Fibroblast of pulmonary artery (primary cell): ENCODE results near the gene NAT9.

ENCODE experiments used
- DNase-seq: peaks from one replicate; pipeline ENCODE4 v3.0.0-alpha.2; 2010; ENCODE audit warnings: low read depth
- H3K4me3 ChIP-seq: replicated peaks from 2 replicates; pipeline ENCODE4 v1.5.1; 2011; ENCODE audit warnings: low read depth, mild to moderate bottlenecking, control low read depth, low read length, moderate library complexity
- CTCF ChIP-seq: IDR thresholded peaks from 2 replicates; pipeline ENCODE4 v1.5.1; 2011; ENCODE audit warnings: mild to moderate bottlenecking, control low read depth, low read length, inconsistent platforms; ENCODE audit errors: missing control alignments

NAT9 gene

GRCh38 chr17:74804683-74805082 is 28.5 kb upstream of the NAT9 start:
- no peak for TF ChIP-seq CTCF
- no peak overlapping the region for H3K4me3 ChIP-seq
- DNase-seq = no peak

GRCh38 chr17:74803971-74804370 is 27.8 kb upstream of the NAT9 start:
- no peak for TF ChIP-seq CTCF
- DNase-seq = no peak
- no peak overlapping the region for H3K4me3 ChIP-seq

- no peak for DNase-seq
- no peak overlapping the region for H3K4me3 ChIP-seq
- no peak for TF ChIP-seq CTCF
These were observed 27.3 kb upstream of the NAT9 start for GRCh38 chr17:74803388-74803930.

- no peak overlapping the region for H3K4me3 ChIP-seq
- no peak for DNase-seq
- TF ChIP-seq CTCF = no peak
These were observed 25.8 kb upstream of the NAT9 start for GRCh38 chr17:74801896-74802295.

GRCh38 chr17:74800531-74800930 is 24.4 kb upstream of the NAT9 start:
- DNase-seq = no peak
- no peak for TF ChIP-seq CTCF
- no peak overlapping the region for H3K4me3 ChIP-seq

- H3K4me3 ChIP-seq = no peak overlapping the region
- TF ChIP-seq CTCF = no peak
- DNase-seq = no peak
These were observed 23.0 kb upstream of the NAT9 start for GRCh38 chr17:74799097-74799496.

GRCh38 chr17:74798239-74798707 is 22.1 kb upstream of the NAT9 start:
- no peak for DNase-seq
- no peak overlapping the region for H3K4me3 ChIP-seq
- no peak for TF ChIP-seq CTCF
